ENCODE data around the gene GMCL2.

The GMCL2 gene

DNA sequence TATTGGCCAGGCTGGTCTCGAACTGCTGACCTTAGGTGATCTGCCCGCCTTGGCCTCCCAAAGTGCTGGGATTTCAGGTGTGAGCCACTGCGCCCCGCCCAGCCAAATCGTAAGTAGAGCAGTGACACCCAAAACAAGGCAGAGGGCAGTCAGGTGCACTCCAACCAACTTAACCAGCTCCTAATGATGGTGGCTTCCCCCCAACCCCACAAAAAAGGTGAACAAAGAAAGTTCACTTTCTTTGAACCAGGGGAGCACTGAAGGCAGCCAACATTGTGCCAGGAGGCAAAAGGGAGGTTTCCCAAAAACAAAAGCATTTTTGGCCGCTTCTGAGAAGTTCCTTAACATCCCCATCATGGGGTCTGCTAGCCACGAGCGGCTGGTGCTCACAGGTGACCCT, 9.6 kb downstream of the GMCL2 start:
- TF ChIP-seq, protein P1, sequence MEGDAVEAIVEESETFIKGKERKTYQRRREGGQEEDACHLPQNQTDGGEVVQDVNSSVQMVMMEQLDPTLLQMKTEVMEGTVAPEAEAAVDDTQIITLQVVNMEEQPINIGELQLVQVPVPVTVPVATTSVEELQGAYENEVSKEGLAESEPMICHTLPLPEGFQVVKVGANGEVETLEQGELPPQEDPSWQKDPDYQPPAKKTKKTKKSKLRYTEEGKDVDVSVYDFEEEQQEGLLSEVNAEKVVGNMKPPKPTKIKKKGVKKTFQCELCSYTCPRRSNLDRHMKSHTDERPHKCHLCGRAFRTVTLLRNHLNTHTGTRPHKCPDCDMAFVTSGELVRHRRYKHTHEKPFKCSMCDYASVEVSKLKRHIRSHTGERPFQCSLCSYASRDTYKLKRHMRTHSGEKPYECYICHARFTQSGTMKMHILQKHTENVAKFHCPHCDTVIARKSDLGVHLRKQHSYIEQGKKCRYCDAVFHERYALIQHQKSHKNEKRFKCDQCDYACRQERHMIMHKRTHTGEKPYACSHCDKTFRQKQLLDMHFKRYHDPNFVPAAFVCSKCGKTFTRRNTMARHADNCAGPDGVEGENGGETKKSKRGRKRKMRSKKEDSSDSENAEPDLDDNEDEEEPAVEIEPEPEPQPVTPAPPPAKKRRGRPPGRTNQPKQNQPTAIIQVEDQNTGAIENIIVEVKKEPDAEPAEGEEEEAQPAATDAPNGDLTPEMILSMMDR (IDR thresholded peaks at IDR 0.05; ENCODE audit: low read depth, low read length): no peak
- no peaks in the 10 kb centered on the region for H3K9me3 ChIP-seq
- H3K4me1 ChIP-seq: no peaks in the 10 kb centered on the region
- DNase-seq: no peak
- no peak overlapping the region for H3K4me3 ChIP-seq (ENCODE audit: low read depth, low read length)
- H3K36me3 ChIP-seq: no peaks in the 10 kb centered on the region
- no peaks in the 10 kb centered on the region for H3K27me3 ChIP-seq

DNA sequence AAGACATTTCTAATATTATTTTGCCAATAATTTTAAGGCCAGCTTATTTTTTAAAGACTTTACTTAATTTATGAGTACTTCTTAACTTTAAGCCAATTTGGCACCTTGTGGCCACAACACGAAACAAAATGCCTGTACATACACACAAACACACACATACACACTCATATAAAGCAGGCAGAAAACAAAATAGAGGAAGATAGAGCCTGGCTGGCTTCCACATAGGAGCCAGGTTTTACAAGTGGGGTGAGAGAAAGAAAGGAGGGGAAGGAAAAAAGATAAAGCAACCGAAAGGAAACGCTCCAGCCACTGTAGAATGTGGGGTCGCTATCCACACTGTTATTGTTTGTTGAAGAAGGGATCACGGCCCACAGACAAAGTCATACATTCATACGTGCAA, 10.4 kb downstream of the GMCL2 start:
- Histone ChIP-seq H3K9me3 (no peaks in the 10 kb centered on the region), H3K4me3 (ENCODE audit: low read depth, low read length) (no peak overlapping the region), H3K4me1 (no peaks in the 10 kb centered on the region), H3K27me3 (no peaks in the 10 kb centered on the region), H3K36me3 (no peaks in the 10 kb centered on the region)
- DNase-seq: no peak
- TF ChIP-seq, protein P1 (IDR thresholded peaks at IDR 0.05; ENCODE audit: low read depth, low read length): no peak

DNA sequence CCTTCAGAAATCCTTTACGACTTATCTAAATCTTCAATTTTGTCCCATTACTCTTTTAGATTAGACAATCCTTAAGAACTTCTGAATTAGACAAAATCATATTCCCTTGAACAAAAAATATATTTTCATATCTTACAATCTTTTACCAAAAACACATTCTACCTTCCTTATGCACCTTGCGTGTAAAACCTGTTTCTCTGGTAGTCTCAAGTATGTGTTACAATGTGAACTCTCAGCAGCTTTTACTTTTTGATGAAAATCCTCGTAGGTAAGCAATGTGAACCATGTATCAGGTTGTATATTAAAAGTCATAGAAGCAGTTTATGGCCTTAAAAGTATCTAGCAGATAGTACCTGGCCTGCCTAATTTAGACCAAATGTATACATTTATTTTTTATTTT, 12.7 kb downstream of the GMCL2 start:
- TF ChIP-seq, protein P1 (IDR thresholded peaks at IDR 0.05; ENCODE audit: low read depth, low read length): no peak

DNA sequence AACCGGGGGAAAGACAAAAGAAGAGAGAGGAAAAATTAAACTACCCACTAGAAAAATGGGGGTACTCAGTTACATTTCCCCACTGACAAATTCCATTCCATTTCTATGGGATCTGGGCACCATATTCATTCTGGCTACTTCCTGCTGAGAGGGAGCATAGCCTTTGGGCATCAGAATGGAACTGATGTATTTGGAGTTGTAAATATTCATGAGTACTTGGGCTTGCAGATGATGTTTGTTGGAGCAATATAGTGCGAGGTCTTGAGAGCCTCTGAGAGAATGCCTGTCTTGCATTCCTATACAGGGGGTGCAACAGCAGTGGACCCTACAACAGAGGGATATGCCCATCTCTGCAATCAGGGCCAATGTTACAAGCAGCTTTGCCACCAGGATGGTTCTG, 16.7 kb downstream of the GMCL2 start:
- H3K36me3 ChIP-seq: no peaks in the 10 kb centered on the region
- no peaks in the 10 kb centered on the region for H3K4me1 ChIP-seq
- H3K27me3 ChIP-seq: 0 out of 2 replicates have a peak, but pooled peaks cover 2% of the 10 kb centered on the region
- TF ChIP-seq, protein P1 (IDR thresholded peaks at IDR 0.05; ENCODE audit: low read depth, low read length): no peak
- no peak overlapping the region for H3K4me3 ChIP-seq (ENCODE audit: low read depth, low read length)
- H3K9me3 ChIP-seq: no peaks in the 10 kb centered on the region
- DNase-seq: no peak

More for the DNA sequence above, 12.7 kb downstream of the GMCL2 start:
- Histone ChIP-seq H3K4me3 (ENCODE audit: low read depth, low read length) (no peak overlapping the region), H3K9me3 (no peaks in the 10 kb centered on the region), H3K4me1 (no peaks in the 10 kb centered on the region), H3K27me3 (no peaks in the 10 kb centered on the region), H3K36me3 (no peaks in the 10 kb centered on the region)
- no peak for DNase-seq

DNA sequence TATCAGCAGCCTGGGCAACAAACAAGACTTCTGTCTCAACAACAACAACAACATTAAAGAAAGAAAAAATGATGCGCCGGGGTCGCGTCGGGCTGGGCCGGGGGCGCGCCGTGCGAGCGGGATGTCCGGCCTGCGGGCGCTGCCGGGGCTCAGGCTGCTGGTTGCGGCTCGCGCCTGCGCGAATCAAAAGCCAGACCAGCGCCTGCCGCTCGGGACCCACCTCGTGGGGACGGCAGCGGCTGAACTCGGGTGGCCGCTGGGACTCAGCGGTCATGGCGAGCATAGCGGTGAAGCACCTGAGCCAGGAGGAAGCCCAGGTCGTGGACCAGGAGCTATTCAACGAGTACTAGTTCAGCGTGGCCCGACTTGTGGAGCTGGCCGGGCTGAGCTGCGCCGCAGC, 21.6 kb downstream of the GMCL2 start:
- no peaks in the 10 kb centered on the region for H3K36me3 ChIP-seq
- H3K27me3 ChIP-seq: peaks cover 8% of the 10 kb centered on the region
- DNase-seq: no peak
- TF ChIP-seq, protein P1 (IDR thresholded peaks at IDR 0.05; ENCODE audit: low read depth, low read length): no peak
- no peaks in the 10 kb centered on the region for H3K4me1 ChIP-seq
- H3K9me3 ChIP-seq: no peaks in the 10 kb centered on the region
- no peak overlapping the region for H3K4me3 ChIP-seq (ENCODE audit: low read depth, low read length)

DNA sequence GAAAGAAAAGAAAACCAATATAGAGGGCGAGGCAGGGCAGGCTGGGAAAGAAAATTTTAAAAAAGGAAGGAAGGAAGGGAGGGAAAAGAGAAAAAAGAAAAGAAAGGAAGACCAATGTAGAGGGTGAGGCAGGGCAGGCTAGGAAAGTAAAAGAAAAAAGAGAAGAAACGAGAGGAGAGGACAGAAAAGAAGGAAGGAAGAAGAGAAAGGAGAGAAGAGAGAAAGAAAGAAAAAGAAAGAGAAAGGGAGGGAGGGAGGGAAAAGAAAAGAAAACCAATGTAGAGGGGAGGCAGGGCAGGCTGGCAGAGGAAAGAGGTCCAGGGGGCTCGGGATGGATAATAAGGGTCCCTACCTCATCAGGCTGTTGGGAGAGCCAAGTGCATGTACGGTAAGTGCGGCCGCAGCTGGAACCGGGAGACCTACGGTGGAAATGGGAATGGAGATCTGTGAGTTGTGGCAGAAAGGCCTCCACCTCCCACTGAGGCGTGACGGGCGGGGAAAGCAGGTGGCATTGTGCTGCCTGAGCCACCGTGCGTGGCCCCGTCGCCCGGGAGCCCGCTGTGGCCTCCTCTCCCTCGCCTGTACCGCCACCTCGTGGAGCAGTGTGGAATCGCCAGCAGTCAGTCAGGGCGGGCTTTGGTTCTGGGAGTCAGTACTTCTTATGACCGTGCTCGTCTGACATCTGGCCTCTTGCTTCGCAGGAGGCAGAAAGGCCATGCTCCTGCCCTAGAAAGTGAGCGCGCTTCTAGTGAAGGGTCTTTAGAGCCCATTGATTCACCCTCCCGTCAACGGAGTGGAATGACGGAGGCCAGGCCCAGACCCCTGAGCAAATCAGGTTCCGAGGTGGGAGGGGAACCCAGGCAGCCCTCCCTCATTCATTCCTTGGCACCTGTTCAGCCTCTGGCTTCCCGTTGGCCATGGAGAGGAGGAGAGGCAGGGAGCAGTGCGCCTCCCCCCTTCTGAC, 23.1 kb downstream of the GMCL2 start:
- no peaks in the 10 kb centered on the region for H3K36me3 ChIP-seq
- H3K4me1 ChIP-seq: no peaks in the 10 kb centered on the region
- peaks cover 8% of the 10 kb centered on the region for H3K27me3 ChIP-seq
- TF ChIP-seq, protein P1 (IDR thresholded peaks at IDR 0.05; ENCODE audit: low read depth, low read length): peak; percentile 96
- H3K9me3 ChIP-seq: no peaks in the 10 kb centered on the region
- H3K4me3 ChIP-seq (ENCODE audit: low read depth, low read length): peak overlapping the region; percentile 46
- peak; percentile 89 for DNase-seq
